Ovary (tissue), 3 donors: Measurements from ENCODE around the gene ADAMTS14.

ENCODE experiments used
- EP300 ChIP-seq: sonication (generic); formaldehyde crosslinking; IDR thresholded peaks from one replicate; pipeline ENCODE4 v1.6.1; 2017; ENCODE audit warnings: antibody characterized with exemption
- POLR2A ChIP-seq: fragments of 450-650 bp; IDR thresholded peaks from one replicate; pipeline ENCODE4 v1.6.1; 2017; ENCODE audit warnings: antibody characterized with exemption, mild to moderate bottlenecking, moderate library complexity
- TF ChIP-seq, protein P1 (sequence below), 3 donors: fragments of 450-650 bp in 2 of 3; fragments of 200-600 bp in 1 of 3; IDR thresholded peaks; one replicate each; pipeline versions ENCODE4 v1.5.1 to v1.8.0; 2016 to 2022; ENCODE audit warnings: antibody characterized with exemption in 3 of 3, mild to moderate bottlenecking in 1 of 3
- donor health status: DM: no; HTN: no; CAD: no.

DNA sequence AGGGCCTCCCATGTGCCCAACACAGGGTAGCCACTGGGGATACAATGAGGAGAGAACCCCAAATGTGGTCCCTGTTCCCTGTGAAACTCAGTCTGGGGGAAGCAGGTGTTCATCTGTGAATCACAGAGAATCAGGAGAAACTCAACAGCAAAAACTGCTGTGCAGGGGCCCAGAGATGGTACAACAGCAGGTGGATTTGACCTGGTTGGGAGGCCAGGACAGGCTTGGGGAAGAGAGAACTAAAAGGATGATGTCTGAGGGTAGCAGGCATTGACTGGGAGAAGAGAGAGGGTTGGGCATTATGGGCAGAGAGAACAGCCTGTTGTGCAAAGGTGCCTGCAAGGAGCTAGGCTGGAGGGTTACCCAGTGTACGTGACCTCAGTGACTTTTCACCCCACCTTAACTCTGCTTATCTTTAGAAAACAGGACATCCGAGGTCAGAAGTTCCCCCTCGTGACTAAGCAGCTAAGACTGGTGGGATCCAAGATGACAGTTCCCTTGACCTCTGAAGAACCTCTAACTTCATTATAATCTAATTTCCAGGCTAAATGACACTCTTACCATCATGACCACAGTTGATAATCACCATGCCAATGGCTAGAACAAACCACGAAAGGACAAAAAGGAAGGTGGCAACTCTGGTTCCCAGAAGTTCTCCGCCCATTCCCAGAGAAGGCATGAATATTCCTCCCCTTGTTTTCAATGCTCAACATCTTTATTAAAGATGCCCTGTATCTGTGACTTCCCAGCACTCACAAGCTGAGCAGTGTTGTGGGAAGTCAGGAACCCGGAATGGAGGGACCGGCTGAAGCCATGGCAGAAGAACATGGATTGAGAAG is 5.1 kb upstream of the ADAMTS14 start:
- TF ChIP-seq POLR2A (no peak), EP300 (no peak)
- TF ChIP-seq, protein P1, sequence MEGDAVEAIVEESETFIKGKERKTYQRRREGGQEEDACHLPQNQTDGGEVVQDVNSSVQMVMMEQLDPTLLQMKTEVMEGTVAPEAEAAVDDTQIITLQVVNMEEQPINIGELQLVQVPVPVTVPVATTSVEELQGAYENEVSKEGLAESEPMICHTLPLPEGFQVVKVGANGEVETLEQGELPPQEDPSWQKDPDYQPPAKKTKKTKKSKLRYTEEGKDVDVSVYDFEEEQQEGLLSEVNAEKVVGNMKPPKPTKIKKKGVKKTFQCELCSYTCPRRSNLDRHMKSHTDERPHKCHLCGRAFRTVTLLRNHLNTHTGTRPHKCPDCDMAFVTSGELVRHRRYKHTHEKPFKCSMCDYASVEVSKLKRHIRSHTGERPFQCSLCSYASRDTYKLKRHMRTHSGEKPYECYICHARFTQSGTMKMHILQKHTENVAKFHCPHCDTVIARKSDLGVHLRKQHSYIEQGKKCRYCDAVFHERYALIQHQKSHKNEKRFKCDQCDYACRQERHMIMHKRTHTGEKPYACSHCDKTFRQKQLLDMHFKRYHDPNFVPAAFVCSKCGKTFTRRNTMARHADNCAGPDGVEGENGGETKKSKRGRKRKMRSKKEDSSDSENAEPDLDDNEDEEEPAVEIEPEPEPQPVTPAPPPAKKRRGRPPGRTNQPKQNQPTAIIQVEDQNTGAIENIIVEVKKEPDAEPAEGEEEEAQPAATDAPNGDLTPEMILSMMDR (IDR thresholded peaks at IDR 0.05): no peak
